ENCODE results near the gene TSFM.

DNA sequence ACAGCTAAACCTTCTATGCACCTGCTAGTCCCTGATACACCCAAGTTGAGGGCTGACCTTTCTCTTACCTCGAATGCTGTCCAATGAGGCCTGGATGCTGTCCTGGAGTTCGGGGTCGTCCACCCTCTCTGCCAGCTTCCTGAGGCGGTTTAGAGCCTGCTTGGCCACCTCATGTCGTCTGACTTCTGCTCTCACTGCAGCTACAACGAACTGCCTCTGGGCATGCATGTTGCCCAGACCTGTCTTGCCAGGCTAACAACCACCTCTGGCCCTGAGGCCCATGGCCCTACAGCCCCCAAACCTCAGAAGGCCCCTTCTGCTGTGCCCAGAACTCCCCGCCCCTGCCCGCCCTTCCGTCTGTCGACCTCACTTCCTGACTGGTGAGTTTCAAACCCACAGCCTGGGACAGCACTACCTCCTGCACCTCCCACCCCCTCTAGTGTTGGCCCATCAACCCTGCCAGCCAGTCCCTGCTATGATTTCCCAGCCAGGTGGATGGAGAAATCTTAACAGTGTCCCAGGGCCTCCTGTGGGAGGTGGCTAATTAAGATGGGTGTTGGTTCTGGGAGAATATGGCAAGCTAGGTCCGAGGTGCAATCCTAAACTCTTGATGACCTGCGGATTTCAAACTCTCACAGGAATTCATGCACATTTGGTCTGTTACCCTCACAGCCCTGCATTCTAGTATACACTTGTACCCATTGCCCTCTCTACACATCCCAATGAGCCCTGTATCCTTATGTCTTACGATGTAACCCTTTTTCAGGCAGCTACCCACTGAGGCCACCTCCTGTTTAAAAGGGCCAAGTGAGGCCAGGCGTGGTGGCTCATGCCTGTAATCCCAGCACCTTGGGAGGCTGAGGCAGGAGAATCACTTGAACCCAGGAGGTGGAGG, 40.5 kb upstream of the TSFM start:
- TF ChIP-seq, protein P1, sequence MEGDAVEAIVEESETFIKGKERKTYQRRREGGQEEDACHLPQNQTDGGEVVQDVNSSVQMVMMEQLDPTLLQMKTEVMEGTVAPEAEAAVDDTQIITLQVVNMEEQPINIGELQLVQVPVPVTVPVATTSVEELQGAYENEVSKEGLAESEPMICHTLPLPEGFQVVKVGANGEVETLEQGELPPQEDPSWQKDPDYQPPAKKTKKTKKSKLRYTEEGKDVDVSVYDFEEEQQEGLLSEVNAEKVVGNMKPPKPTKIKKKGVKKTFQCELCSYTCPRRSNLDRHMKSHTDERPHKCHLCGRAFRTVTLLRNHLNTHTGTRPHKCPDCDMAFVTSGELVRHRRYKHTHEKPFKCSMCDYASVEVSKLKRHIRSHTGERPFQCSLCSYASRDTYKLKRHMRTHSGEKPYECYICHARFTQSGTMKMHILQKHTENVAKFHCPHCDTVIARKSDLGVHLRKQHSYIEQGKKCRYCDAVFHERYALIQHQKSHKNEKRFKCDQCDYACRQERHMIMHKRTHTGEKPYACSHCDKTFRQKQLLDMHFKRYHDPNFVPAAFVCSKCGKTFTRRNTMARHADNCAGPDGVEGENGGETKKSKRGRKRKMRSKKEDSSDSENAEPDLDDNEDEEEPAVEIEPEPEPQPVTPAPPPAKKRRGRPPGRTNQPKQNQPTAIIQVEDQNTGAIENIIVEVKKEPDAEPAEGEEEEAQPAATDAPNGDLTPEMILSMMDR (IDR thresholded peaks at IDR 0.05) = no peak
- no peak for TF ChIP-seq POLR2A (IDR thresholded peaks at IDR 0.05)

Measured in lower leg skin (tissue), 3 donors.